Chondrocyte (in vitro differentiated cells): Measurements from ENCODE around the gene HOTAIR. TPM values are rescaled to one million over a fixed set of nuclear protein-coding genes. Genes with fewer than 3 reads are reported as not detected.

Source experiments
- DNase-seq: peaks from one replicate; pipeline ENCODE4 v3.0.0; 2021; ENCODE audit warnings: mixed read lengths, low spot score
- H3K27ac Mint-ChIP-seq: one replicate; pipeline ENCODE4 v1.8.0; 2021; ENCODE audit warnings: mild to moderate bottlenecking, moderate library complexity, mixed read lengths; ENCODE audit not compliant: unreplicated experiment
- H3K27me3 Mint-ChIP-seq: 2 replicates; pipeline ENCODE4 v1.8.0; 2021; ENCODE audit warnings: low read depth, mixed read lengths
- H3K36me3 Mint-ChIP-seq: 2 replicates; pipeline ENCODE4 v1.8.0; 2021; ENCODE audit warnings: low read depth, mixed read lengths
- H3K4me1 Mint-ChIP-seq: 2 replicates; pipeline ENCODE4 v1.8.0; 2021; ENCODE audit warnings: low read depth, mild to moderate bottlenecking, mixed read lengths
- H3K4me3 Mint-ChIP-seq: one replicate; pipeline ENCODE4 v1.8.0; 2021; ENCODE audit warnings: mild to moderate bottlenecking, moderate library complexity, mixed read lengths; ENCODE audit not compliant: unreplicated experiment
- H3K9me3 Mint-ChIP-seq: 2 replicates; pipeline ENCODE4 v1.8.0; 2021; ENCODE audit warnings: low read depth, mixed read lengths
- total RNA-seq: library from RNA; stranded (reverse); gene quantifications from 3 replicates; pipeline ENCODE4 v1.2.1, GENCODE V29; 2021
- TF ChIP-seq, protein P1 (sequence below): fragments of 200-600 bp; sonication (generic); IDR thresholded peaks from 2 replicates; pipeline ENCODE4 v1.5.0; 2021; ENCODE audit warnings: antibody characterized with exemption, mild to moderate bottlenecking, moderate library complexity

The HOTAIR gene
- total RNA-seq, 1 donor from 2014 or later, result not detected

DNA sequence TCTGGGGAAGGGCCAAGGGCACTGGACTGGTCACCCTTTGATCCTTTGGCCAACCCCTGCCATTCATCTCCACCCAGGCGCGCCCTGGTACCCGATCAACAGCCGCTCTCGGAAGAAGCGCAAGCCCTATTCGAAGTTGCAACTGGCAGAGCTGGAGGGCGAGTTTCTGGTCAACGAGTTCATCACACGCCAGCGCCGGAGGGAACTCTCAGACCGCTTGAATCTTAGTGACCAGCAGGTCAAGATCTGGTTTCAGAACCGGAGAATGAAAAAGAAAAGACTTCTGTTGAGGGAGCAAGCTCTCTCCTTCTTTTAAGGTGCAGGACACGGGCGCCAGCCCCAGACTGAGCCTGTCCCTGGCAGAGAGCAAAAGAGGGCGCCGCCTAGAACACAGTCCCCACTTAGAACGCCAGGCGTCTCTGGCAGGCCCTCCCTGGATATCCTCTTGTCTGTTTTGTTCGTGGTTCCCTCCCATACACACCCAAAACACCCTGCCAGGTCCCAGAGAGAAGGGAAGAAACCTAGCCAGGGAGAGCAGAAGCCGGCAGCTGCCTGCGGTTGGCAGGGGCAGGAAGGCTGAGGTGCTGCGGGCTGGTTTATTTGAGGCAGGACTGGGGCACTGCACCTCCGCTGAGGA is 18.4 kb downstream of the HOTAIR start:
- no peak overlapping the region for H3K4me3 Mint-ChIP-seq
- H3K27me3 Mint-ChIP-seq, result peaks cover 82% of the 10 kb centered on the region
- peaks cover 17% of the 10 kb centered on the region for H3K36me3 Mint-ChIP-seq
- no peak for DNase-seq
- H3K4me1 Mint-ChIP-seq, result peaks cover 8% of the 10 kb centered on the region
- TF ChIP-seq, protein P1, sequence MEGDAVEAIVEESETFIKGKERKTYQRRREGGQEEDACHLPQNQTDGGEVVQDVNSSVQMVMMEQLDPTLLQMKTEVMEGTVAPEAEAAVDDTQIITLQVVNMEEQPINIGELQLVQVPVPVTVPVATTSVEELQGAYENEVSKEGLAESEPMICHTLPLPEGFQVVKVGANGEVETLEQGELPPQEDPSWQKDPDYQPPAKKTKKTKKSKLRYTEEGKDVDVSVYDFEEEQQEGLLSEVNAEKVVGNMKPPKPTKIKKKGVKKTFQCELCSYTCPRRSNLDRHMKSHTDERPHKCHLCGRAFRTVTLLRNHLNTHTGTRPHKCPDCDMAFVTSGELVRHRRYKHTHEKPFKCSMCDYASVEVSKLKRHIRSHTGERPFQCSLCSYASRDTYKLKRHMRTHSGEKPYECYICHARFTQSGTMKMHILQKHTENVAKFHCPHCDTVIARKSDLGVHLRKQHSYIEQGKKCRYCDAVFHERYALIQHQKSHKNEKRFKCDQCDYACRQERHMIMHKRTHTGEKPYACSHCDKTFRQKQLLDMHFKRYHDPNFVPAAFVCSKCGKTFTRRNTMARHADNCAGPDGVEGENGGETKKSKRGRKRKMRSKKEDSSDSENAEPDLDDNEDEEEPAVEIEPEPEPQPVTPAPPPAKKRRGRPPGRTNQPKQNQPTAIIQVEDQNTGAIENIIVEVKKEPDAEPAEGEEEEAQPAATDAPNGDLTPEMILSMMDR, result no peak
- no peaks in the 10 kb centered on the region for H3K9me3 Mint-ChIP-seq
- H3K27ac Mint-ChIP-seq, result no peak overlapping the region

GRCh38 chr12:53955776-53956250 is 18.9 kb downstream of the HOTAIR start:
- no peak for DNase-seq
- Mint-ChIP-seq H3K27me3 (peaks cover 83% of the 10 kb centered on the region), H3K4me1 (peaks cover 8% of the 10 kb centered on the region), H3K9me3 (no peaks in the 10 kb centered on the region), H3K36me3 (peaks cover 17% of the 10 kb centered on the region), H3K27ac (no peak overlapping the region), H3K4me3 (no peak overlapping the region)
- TF ChIP-seq, protein P1, result no peak

- Mint-ChIP-seq H3K4me3 (no peak overlapping the region), H3K9me3 (no peaks in the 10 kb centered on the region), H3K4me1 (peaks cover 8% of the 10 kb centered on the region), H3K27me3 (peaks cover 84% of the 10 kb centered on the region), H3K36me3 (peaks cover 13% of the 10 kb centered on the region), H3K27ac (no peak overlapping the region)
- DNase-seq, result no peak
- TF ChIP-seq, protein P1, result no peak
Observed at GRCh38 chr12:53955036-53955775, 19.5 kb downstream of the HOTAIR start.

GRCh38 chr12:53954694-53955035 is 20.1 kb downstream of the HOTAIR start, which contains the start of gene HOXC12:
TSS of gene HOXC12 (plus strand) at chr12:53954903. CDS start at chr12:53954930, 27 bp downstream.
- Mint-ChIP-seq H3K27me3 (peaks cover 84% of the 10 kb centered on the region), H3K9me3 (no peaks in the 10 kb centered on the region), H3K4me1 (peaks cover 8% of the 10 kb centered on the region), H3K4me3 (no peak within 1 kb of the TSS), H3K27ac (no peak within 1 kb of the TSS), H3K36me3 (peaks cover 10% of the 10 kb centered on the region)
- TF ChIP-seq, protein P1, result no peak
- no peak for DNase-seq

- H3K9me3 Mint-ChIP-seq, result no peaks in the 10 kb centered on the region
Observed at GRCh38 chr12:53953831-53954693, 20.7 kb downstream of the HOTAIR start.

More at GRCh38 chr12:53953831-53954693, 20.7 kb downstream of the HOTAIR start:
- TF ChIP-seq, protein P1, result no peak
- H3K27me3 Mint-ChIP-seq, result peaks cover 83% of the 10 kb centered on the region
- no peak overlapping the region for H3K27ac Mint-ChIP-seq
- no peak for DNase-seq
- peaks cover 8% of the 10 kb centered on the region for H3K36me3 Mint-ChIP-seq
- H3K4me3 Mint-ChIP-seq, result no peak overlapping the region
- peaks cover 8% of the 10 kb centered on the region for H3K4me1 Mint-ChIP-seq
